Ammon's horn (tissue), 1 donor: ENCODE data around the gene CENPP.

Experiments used
- DNase-seq: peaks from one replicate; pipeline ENCODE4 v3.0.0-alpha.2; 2016; ENCODE audit warnings: low spot score

CENPP gene

DNA sequence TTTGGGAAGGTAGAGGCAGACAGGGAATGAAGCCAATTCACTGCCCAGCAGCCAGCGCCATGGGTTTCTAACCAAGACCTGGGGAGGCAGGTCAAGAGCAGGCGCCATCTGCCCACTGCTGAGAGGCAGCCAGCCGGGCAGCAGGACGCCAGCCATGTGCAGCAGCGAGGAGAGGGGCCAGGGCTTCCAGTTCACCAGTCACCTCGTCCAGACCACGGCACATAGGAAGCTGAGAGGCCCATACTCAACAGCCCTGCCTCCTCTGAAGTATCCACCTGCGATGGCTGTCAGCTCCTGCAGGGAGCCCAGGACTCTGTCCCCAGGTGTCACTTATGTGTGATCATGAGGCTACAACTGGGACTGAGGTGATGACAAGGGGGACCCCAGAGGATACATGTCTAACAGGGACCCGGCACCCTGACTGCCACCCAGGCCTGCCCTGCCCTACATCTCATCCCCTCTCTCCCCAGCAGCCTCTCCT is 314.1 kb downstream of the CENPP start:
- no peak for DNase-seq

DNA sequence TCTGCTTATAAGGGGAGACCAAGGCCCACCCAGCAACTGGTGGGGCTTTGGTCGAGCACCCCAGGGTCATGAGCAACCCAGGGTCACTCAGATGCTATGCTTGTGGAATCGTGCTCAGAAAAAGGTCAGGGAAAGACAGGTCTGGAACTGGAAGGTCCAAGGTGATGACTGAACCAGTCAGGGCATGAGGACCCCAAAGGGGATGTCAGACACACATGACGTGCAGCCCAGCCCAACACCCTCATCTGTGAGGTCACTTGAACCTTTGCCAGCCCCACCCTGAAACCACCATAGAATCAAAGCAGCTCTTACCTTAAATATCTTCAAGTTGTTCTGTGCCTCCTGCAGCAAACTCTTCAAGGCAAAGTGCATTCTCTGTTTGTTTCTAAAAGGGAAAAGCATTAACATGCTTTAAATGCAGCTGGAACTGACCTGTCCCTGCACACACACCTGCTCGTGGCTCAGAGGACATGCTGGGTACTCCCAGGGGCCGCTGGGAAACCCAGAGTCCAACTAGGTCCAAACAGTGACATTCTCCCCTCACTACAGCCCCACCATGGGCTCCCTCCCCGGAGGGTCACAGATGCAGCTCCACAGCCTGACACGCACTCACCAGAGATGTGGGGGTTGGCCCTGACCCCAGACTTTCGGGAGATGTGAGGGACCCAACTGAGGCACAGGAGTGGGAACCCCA is 314.8 kb downstream of the CENPP start:
- no peak for DNase-seq

DNA sequence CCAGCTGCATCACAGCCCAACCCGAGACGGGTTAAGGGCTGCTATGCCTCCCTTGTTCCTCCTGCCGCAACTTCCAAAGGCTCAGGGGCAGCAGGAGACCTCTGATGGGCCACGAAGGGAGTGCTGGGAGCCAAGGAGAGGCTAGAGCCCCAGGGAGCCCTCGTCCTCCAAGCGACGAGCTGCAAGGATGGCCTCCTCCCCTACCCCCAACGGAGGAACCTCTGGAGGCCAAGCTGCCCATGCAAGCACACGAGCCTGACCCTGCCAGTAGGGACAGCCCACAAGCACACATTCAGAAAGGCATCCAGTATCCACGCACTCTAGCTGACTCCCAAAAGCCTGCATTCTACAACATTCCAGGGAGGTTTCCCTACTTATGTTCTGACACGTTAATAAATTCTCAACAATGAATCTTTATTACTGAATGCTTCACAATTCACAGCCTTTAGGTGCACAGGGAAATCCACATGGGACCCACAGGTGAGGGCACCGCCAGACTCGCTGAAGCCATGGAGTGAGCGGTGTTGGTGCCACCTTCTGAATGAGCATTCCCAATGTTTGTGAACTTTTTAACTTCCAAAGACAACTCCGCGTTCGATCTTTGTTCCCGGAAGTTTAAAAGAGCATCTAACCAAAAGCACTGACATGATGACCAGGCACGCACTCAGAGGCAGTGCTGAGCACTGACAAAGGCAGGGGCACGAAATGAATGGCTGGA is 315.5 kb downstream of the CENPP start:
- DNase-seq: no peak

DNA sequence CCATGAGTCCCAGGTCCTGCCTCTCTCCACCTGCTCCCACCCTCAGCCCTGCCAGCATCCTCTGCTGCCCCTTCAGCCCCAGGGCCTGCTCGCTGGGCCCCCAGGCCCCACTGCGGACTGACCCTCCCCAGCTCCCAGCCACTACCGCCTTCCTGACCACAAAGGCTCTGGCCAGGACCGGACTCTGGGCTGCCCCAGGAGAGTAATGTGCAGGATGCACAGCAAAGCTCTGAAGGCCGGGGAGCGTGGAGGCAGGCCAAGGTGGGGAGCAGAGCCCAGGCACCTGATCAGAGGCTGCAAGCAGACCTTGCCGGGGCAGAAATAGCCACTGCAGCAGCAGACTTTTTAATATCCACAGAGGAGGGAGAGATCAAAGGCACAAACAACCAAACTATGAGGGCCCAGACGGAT is 316.3 kb downstream of the CENPP start:
- no peak for DNase-seq

DNA sequence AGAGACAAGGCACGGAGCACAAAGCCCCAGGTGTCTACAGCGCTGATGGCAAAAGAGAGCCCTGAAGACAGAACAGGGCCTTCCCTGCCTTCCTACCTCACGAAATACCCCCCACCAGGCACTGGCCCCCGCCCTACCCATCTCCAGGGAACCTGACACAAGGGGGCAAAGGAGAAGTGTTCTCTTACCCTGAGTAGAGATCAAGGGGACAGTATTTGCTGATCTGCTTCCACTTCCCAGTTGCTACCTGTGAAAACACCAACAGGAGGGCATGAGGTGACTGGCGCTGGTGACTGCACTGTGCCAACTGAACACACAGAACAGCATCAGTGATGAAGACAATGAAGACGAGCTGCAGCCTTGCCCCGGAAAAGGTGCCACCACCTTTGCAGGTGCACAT is 316.8 kb downstream of the CENPP start:
- no peak for DNase-seq

DNA sequence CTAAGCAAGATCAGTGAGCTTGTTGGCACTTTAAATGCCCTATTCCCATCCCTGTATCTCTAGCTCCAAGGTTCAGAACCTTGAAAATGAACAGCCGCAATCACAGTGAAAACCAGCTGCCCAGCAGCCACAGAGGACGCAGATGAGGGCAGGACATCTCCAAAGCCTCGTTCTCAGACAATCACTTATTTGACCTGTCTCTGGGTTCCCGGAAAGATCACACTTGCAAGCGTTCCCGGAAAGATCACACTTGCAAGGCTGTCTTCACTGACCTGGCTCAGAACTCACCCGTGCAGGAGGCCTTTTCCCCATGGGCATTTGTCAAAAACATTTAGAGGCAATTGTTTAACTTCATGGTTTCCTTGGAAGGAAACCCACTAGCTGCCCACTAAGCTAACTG is 318.5 kb downstream of the CENPP start:
- DNase-seq: no peak

DNA sequence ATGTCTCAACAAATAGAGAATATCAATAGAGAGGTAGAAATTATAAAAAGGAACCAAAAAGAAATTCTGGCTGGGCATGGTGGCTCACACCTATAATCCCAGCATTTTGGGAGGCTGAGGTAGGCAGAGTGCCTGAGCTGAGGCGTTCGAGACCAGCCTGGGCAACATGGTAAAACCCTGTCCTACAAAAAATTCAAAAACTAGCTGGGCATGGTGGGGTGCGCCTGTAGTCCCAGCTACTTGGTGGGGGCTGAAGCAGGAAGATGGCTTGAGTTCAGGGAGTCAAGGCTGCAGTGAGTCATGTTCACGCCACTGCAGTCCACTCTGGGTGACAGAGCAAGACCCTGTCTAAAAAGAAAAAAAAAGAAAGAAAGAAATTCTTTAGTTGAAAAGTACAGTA is 319.3 kb downstream of the CENPP start:
- no peak for DNase-seq

DNA sequence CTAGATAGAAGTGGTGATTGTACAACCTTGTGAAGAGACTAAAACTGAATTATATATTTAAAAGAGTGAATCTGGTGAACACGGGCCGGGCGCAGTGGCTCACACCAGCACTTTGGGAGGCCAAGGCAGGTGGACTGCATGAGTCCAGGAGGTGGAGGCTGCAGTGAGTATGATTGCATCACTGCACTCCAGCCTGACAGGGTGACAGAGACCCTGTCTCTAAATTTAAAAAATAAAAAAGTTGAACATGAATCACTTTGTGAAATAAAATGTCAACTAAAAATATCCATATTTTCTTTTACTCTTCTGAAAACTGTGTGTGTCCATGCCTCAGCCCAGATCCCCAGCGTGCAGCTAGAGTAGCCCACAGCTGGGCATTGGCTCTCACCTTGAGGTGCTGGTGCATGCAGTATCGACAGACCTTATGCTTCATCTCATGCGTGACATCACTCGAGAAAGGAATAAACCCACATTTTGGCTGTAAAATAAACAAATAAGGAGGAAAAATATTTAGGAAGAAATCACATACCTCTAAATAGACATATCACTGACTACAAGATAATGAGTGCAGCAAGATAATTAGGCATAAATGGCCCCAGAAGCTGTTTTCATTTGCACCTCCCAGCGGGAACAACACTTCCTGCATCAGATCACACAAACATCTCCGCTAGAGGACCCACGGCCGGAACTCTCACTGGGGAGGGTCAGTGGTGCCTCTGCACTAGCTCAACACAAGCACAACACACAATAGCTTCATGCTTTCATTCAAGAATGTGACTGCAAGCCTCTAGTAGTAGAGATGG is 322.1 kb downstream of the CENPP start:
- no peak for DNase-seq

DNA sequence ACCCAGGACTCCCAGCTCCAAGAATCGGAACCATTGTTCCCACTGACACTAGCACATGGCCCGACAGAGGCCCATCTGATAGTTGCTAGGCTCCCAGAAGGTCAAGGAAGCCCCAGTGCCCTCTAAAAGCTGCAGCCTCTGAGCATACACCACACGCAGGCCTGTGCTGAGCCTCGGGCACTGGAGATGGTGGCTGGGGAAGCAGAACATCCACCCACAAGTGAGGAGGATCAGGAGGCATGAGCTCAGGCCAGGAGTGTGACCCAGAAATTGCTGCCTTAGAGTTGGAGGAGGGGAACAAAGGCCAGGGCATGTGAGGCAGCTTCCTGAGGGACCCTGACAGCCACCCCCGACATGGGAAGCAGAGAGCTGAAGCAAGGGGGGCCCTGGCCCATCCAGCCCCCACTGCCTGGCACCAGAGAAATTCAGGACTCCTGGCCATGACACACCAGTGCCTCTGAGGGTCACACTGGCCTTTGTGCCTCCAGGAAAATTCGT is 322.8 kb downstream of the CENPP start:
- DNase-seq: no peak

DNA sequence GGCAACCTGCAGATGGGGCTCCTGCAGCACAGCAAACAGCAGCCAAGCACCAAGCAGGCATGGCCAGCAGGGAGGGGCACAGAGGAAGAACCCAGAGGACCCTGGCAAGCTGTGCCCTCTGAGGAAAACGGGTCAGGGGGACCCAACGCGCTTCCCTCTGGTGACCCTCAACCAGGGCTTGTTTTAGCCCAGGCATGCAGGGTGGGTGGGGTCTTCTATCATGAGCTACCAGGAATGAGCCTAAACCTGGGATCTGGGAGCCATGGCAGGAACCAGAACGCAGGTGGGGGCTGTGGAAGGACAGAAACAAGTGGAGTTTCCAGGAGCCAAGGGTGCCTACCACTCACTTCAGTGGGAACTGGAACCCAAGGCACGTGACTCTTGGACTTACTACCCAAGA is 323.3 kb downstream of the CENPP start:
- no peak for DNase-seq

DNA sequence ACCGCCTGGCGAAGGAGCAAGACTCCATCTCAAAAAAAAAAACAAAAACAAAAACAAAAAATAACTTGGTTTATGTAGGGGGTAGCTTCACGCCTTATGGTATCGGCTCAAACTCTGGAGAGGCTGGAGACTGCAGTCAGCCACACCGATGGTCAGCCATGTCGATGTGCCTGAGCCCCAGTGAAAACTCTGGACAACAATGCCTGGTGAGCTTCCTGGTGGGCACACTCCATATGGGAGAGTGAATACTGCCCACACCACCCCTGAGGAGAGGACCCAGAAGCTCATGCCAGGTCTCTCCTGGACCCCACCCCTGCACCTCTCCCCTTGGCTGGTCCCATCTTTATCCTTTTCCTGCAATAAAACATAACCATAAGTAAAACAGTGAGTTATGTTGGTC is 324.5 kb downstream of the CENPP start:
- DNase-seq: no peak

DNA sequence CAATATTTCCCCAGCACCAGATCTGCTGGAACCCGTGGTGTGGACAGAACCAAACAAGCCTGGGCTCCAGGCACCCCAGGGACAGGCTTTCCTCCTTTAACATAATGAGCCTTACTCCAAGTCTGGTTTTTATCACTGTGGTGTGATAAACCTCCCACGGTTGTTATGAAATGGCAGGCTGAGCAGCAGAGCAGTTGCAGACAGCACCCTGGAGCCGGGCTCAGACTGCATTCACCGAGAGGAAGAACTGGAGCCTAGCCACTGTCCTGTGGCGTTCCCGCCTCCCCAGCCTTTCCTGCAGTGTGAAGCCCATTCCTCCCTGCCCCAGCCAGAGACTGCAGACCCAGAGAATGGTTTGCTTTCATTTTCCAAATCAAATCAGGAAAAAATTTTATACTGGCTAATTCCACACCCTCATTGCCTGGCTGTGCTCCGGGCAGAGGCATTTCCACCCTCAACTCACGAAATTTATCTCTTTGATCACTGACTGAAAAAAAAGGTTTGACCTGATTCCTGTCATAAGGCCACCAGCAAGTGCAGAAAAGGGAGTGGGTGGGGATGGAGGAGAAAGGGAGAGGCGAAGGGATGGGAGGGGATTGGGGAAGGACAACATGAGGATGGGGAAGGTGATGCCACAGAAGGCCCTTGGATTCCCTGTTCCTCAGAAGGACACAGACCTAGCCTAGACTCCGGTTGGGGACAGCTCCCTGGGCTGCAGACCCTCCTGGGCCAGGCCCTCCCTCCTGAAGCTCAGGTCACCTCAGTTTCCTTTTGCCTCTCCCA is 325.3 kb downstream of the CENPP start:
- DNase-seq: peak; percentile 62

DNA sequence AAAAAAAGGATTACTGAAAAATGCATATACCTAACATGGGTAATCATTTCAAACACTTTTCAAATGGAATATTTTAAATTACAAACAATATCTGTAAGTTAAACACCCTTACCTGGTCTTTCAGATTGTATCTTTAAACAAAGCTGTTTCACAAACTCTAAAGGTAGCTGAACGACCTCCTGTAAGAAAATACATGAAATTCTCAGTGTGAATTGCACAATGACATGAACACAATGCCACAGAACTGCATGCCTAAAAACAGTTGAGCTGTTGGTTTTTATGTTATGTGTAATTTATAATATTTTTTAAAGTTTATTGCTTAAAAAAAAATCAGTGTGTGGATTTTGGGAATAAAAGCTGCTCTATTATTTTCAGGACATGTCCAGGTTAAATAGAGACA is 326.7 kb downstream of the CENPP start:
- DNase-seq: no peak

DNA sequence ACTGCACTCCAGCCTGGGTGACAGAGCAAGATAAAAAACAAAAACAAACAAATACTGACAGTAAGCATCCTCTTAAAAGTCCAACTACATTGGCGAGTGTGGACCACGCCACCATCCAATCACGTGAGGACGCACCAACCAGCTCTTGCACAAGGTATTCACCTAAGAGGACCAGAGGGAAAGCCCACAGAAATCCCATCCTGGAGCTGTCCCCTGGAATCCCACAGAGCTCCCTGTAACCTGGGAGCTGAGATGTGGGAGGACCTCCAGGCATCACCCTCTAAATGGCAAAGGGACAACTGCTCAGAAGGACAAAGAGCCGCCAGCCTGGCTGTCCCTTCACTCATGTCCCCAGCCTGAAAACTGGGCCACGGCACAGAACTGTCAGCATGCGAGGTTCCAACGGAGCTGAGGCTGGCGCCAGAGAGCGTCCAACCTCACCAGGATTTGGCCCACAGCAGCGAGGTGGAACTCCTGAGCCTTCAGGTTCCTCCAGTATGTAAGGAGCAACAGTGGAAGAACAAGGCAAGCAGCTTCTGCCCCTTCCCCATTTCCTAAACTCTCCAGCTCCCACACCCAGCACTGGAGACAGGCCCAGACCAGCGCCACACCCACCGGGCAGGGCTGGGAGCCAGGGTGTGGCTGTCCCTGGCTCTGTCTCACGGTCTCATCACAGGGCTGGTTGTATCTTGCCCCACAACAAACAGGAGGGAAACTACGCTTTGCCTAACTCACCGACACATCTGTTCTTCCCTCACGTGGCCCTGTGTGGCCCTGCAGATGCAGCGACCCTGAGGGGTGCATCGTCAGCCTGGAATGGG is 328.9 kb downstream of the CENPP start:
- DNase-seq: no peak

DNA sequence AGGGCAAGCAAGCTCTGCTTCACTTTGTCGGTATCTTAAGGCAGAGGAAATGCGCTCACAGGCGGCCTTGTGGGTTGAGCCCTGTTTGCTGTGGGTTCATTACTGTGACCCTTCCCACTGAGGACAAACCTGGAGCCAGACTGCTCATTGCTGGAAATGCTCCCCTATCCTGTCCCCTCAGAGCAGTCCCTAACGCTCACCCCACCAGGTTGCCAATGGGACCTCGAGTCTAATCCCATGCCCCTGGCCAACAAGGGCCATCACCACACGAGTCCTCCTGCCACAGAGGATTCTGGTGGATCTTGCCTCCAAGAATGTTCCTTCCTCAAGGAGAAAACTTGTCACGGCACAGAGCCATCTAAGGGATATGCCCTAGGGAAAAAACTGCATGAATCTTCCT is 329.6 kb downstream of the CENPP start:
- DNase-seq: no peak

DNA sequence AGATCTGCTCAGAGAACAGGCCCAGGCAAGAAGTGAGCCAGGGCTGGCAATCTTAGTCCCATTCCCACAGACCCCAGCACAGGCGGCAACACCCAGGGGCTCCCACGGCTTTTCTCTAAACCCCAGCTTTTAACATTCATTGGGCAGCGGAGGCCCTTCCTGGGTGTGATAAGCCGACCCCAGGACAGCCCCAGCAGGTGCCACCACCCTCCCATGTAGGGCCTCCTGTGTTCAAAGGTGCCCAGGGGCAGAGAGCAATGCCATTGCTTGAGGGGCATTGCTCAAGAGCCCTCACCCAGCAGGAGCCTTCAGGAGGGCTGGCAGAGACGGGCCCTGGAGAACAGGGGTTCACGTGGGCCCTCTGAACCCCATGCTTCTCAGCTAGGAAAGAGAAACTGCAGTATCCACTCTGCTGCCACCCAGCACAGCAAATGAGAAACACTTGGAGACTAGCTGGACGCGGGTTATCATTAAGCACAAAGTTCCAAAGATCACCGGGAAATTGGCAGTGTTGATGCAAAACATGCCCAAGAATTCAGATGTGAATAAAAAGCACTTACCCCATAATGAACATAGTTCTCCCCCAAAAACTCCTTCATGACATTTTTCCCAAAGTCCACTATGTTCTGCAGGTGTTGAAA is 330.3 kb downstream of the CENPP start:
- DNase-seq: no peak

DNA sequence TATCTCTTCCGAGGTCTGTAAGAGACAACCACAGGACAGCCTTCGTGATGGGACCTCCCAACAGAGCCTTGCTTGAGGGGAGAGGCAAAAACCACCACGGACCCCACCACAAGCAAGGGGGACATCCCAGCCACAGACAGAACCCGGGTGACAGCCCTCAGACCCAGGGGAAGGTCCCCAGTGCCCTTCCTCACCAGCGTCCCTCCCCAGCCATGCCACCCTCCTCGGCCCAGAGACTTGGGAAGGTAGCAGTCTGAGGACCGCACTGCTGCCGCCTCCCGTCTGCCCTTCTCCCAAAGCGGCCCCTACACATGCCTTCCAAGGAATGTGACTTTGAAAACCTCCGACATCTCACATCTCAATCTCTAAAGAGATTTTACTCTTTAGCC is 330.8 kb downstream of the CENPP start:
- no peak for DNase-seq

DNA sequence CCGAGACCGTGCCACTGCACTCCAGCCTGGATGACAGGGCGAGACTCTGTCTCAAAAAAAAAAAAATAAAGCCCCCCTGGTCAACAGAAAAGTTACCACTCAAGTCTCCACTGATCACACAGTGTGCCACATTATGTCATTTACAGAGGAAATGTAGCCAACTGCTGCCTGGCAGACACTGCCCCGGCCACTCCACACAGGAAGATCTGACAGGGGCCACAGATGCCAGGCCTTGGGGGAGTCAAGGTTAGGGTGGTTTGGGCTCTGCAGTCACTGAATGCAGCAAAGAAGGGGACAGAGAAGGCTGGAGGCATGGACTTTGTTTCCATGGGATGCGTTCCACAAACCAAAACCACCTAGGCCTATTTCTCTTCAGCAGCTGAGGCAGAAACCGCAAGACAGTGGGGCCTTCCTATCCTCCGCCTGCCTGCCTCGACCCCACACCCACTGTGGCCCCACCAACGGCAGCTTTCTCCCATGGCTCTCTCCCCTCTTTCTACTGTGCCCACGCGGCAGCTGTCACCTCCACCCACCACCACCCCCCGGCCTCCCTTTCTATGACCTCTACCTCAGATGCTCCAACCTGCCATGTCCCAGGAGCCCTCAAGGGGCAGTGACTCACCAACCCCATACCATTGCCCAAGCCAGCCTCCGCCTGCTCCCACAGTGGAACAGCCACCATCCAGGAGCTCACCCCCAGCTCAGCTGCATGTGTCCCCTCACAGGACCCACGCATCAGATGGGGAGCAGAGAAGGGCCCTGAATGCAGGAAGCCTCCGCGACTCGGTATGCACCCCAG is 331.7 kb downstream of the CENPP start:
- DNase-seq: peak; percentile 54

DNA sequence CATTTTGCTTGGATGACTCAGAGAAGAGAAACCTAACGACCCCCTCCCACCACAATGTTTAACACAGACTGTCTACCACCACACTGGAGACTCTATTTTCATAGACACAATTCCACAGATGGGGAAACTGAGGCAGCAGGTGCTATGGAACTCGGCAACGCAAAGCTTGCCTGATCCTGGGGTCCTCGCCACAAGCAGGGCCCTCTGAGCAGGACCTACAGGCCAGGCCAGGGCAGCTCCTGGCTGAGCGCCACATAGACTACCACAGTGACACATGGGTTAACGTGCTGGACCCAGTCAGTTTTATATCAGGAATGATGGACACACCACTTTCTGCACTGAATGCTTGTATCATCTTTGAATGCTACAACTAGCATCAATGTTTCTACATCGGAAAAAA is 332.4 kb downstream of the CENPP start:
- no peak for DNase-seq

DNA sequence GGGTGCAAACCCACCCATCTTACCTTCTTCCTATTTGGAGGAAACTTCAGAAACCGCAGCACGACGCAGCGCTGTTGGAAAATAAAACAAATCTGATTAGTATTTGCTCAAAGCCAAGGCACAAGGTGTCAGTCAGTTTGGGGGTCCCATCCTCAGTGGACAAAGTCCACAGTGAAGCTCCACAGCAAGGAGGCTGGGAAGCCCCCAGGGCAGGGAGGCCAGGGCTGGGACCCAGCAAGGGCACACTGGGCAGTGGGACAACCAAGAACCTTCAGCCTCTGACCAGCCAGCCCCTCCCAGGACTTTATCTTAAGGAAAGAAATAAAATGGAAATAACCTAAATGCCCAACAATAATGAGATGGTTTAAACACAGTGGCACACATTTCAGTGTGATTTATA is 332.9 kb downstream of the CENPP start:
- DNase-seq: no peak
